ENCODE measurements around the gene CXCR4.

DNA sequence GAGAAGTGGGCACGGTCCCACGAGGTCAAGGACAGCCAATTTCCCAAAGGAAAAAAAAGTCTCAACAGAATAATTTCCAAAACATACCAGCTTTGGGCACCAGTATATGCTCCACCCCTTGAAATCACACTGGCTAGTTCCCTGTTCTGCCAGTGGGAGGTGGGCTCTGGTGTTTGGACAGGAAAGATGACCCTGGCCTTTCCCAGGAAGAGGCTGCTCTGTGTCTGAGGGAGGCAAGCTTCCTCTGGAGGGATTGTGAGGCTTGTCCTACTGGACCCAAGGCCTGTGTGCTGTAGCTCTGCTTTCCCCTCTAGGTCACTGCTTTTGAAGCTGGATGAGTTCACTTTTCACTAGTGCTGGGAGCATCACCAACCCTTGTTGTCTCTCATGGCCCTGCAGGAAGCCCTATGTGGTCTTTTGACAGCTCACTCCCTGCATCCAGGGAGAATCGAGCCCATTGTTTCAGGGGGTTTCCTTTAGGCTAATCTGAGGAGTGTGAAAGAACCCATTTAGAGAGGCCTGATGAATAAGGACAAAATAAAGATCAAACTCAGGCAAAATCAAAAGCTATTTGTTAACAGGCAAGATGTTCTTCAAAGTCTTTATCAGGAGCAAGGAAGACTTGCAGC is 36.3 kb downstream of the CXCR4 start:
- no peak for TF ChIP-seq CTCF (IDR thresholded peaks at IDR 0.05)
- TF ChIP-seq POLR2AphosphoS5 (IDR thresholded peaks at IDR 0.05): no peak
- TF ChIP-seq EP300 (IDR thresholded peaks at IDR 0.05): no peak
- TF ChIP-seq POLR2A (IDR thresholded peaks at IDR 0.05): no peak
